ENCODE results near the gene SPATA13. TPM values are rescaled to one million over a fixed set of nuclear protein-coding genes. Genes with fewer than 3 reads are reported as not detected.
A peak's percentile ranks its signal among the peaks of the same experiment; 100 is the strongest.

SPATA13 gene
- total RNA-seq, 1 donor from 2014 or later: 8.4 TPM

DNA sequence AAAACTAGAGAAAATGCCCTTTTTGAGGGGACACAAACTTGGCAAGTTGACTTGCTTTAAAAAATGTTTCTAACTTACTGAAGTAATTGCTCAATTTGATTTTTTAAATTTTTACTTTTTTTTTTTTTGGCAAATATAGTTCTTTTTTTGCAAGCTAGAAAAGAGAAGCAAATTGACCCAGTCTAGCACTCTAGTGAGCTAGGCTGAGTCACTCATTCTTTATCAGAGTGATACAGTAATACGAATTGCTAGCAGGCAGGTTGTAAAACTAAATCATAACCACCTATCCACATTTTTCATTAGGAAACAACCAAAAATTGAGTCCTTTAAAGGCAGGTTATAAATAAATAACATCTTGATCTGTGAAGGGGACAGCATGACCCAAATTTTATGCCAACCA is 97.0 kb downstream of the SPATA13 start:
- Histone ChIP-seq H3K27ac (replicated peaks) (no peak overlapping the region), H3K36me3 (peaks cover 4% of the 10 kb centered on the region), H3K9me3 (replicated peaks) (no peaks in the 10 kb centered on the region), H3K27me3 (ENCODE audit: low read depth) (no peaks in the 10 kb centered on the region), H3K4me3 (no peak overlapping the region), H3K4me1 (peaks cover 13% of the 10 kb centered on the region)
- DNase-seq: no peak
- TF ChIP-seq, protein P1, sequence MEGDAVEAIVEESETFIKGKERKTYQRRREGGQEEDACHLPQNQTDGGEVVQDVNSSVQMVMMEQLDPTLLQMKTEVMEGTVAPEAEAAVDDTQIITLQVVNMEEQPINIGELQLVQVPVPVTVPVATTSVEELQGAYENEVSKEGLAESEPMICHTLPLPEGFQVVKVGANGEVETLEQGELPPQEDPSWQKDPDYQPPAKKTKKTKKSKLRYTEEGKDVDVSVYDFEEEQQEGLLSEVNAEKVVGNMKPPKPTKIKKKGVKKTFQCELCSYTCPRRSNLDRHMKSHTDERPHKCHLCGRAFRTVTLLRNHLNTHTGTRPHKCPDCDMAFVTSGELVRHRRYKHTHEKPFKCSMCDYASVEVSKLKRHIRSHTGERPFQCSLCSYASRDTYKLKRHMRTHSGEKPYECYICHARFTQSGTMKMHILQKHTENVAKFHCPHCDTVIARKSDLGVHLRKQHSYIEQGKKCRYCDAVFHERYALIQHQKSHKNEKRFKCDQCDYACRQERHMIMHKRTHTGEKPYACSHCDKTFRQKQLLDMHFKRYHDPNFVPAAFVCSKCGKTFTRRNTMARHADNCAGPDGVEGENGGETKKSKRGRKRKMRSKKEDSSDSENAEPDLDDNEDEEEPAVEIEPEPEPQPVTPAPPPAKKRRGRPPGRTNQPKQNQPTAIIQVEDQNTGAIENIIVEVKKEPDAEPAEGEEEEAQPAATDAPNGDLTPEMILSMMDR (IDR thresholded peaks at IDR 0.05; ENCODE audit: borderline replicate concordance): no peak
- intact Hi-C loops (cut with micrococcal nuclease): no loop called here

DNA sequence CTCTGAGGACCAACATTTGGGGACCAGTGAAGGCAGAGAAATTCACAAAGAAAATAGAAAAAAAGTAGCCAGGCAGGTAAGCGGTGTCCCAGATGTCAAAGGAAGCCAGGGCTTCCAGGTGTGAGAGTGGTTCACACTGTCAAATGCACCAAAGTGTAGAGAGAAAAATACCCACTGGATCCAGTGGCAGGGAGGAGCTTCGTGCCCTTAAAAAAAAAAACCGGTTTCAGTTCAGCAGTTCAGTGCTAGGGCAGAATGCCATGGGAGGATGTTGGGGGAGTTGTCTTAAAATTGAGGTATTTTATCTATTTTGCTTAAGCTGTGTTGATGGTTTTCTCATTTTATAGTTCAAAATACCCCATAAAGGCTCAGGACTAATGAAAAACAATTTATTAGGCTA is 101.0 kb downstream of the SPATA13 start:
- Histone ChIP-seq H3K27me3 (ENCODE audit: low read depth) (no peaks in the 10 kb centered on the region), H3K9me3 (replicated peaks) (no peaks in the 10 kb centered on the region), H3K4me3 (no peak overlapping the region), H3K4me1 (peaks cover 26% of the 10 kb centered on the region), H3K27ac (replicated peaks) (peak overlapping the region; percentile 34), H3K36me3 (no peaks in the 10 kb centered on the region)
- intact Hi-C loops (cut with micrococcal nuclease): no loop called here
- no peak for DNase-seq
- TF ChIP-seq, protein P1 (IDR thresholded peaks at IDR 0.05; ENCODE audit: borderline replicate concordance): no peak

DNA sequence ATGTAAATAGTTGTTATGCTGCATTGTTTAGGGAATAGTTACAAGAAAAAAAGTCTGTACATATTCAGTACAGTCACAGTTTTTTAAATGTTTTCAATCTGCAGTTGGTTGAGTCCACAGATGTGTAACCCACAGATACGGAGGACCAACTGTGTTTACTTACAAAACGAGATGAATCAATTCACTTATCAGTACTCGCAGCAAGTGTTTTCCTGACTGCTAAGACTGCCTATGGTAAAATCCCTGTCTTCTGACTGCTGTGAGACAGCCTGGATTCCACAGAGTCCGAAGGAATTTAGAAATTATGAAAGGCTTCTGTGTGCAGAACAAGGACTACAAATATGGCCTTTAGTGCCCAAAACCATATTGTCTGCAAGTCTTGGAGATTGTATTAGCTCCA is 103.1 kb downstream of the SPATA13 start:
- Histone ChIP-seq H3K27ac (replicated peaks) (peak overlapping the region; percentile 56), H3K4me1 (peaks cover 34% of the 10 kb centered on the region), H3K27me3 (ENCODE audit: low read depth) (no peaks in the 10 kb centered on the region), H3K36me3 (no peaks in the 10 kb centered on the region), H3K9me3 (replicated peaks) (no peaks in the 10 kb centered on the region), H3K4me3 (no peak overlapping the region)
- TF ChIP-seq, protein P1 (IDR thresholded peaks at IDR 0.05; ENCODE audit: borderline replicate concordance): no peak
- intact Hi-C loops (cut with micrococcal nuclease): no loop called here
- DNase-seq: no peak

DNA sequence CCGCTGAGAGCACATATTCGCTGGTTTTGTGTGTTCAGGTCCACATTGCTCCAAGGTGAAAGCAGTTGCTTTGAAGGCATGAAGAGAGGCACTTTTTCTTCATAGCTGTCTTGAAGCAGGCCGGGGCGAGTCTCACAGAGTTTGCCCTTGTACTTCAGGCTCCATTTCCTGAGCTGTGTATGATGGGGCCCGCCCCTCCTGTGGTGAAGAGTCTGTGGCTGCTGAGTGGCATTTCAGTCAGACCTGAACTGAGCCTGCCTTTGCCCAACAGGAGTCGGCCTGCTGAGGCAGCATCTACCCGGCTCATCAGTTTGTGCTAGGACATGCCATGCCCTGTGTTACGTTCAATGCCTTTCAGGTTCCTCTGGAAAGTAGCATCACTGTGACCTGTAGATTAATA is 104.5 kb downstream of the SPATA13 start:
- TF ChIP-seq, protein P1 (IDR thresholded peaks at IDR 0.05; ENCODE audit: borderline replicate concordance): no peak
- Histone ChIP-seq H3K27me3 (ENCODE audit: low read depth) (no peaks in the 10 kb centered on the region), H3K9me3 (replicated peaks) (no peaks in the 10 kb centered on the region), H3K27ac (replicated peaks) (peak overlapping the region; percentile 56), H3K4me1 (peaks cover 34% of the 10 kb centered on the region), H3K4me3 (no peak overlapping the region), H3K36me3 (no peaks in the 10 kb centered on the region)
- DNase-seq: no peak
- intact Hi-C loops (cut with micrococcal nuclease): no loop called here

DNA sequence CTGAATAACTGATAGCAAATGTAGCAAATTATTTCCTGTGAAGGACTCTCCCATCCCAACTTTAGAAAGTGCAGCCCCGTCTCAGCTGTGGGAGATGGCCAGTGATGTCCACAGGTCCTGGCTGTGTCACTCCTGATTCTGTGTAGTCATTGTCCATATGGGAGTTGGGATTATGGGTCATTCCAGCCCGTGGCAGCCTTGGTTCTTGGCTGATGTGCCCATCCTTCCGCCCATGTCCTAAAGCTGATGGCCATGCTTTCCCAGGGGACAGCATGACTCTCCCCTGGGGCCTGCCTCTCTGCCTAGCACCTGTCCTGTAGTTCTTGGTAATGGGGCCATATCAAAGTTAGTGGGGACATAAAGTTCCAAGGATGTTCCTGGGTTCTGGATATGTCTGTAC is 104.9 kb downstream of the SPATA13 start:
- Histone ChIP-seq H3K27ac (replicated peaks) (peak overlapping the region; percentile 56), H3K9me3 (replicated peaks) (no peaks in the 10 kb centered on the region), H3K4me1 (peaks cover 39% of the 10 kb centered on the region), H3K4me3 (no peak overlapping the region), H3K27me3 (ENCODE audit: low read depth) (no peaks in the 10 kb centered on the region), H3K36me3 (no peaks in the 10 kb centered on the region)
- intact Hi-C loops (cut with micrococcal nuclease): no loop called here
- no peak for DNase-seq
- TF ChIP-seq, protein P1 (IDR thresholded peaks at IDR 0.05; ENCODE audit: borderline replicate concordance): no peak

DNA sequence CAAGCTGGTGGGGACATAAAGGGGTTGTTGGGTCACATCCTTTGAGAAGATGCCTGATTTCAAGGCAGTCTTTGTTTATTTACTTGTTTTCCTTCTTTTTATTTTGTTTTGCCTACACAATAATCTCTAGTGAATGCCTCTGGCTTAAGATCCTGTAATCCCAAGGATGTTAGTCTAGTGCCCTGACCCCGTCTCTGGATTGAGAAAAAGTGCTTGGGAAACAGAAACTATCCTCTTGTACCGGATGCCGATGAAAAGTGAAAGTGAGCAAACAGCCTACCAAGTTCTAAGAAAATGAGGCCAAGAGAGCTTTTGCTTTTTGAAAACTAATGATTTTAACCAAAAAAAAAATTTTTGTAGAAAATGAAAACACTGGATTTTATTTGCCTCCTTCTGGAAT is 106.8 kb downstream of the SPATA13 start:
- H3K4me3 ChIP-seq: peak overlapping the region; percentile 43
- no peak for DNase-seq
- H3K27ac ChIP-seq (replicated peaks): peak overlapping the region; percentile 76
- no peaks in the 10 kb centered on the region for H3K9me3 ChIP-seq (replicated peaks)
- H3K36me3 ChIP-seq: no peaks in the 10 kb centered on the region
- H3K27me3 ChIP-seq (ENCODE audit: low read depth): no peaks in the 10 kb centered on the region
- intact Hi-C loops (cut with micrococcal nuclease): no loop called here
- TF ChIP-seq, protein P1 (IDR thresholded peaks at IDR 0.05; ENCODE audit: borderline replicate concordance): no peak
- peaks cover 55% of the 10 kb centered on the region for H3K4me1 ChIP-seq

Data from left ventricle myocardium inferior (tissue), 1 donor.